NCI-H1092 (cell line): ENCODE measurements around the gene TGFBR3L.
"Not testable (repeated sequence)": the region's sequence is repeated elsewhere in the genome, so short reads cannot be mapped to it uniquely, and the experiment has no call there.

Source experiments
- DNase-seq: peaks from one replicate; lab custom pipeline; 2025; lab: John Stamatoyannopoulos, UW

TGFBR3L gene

DNA sequence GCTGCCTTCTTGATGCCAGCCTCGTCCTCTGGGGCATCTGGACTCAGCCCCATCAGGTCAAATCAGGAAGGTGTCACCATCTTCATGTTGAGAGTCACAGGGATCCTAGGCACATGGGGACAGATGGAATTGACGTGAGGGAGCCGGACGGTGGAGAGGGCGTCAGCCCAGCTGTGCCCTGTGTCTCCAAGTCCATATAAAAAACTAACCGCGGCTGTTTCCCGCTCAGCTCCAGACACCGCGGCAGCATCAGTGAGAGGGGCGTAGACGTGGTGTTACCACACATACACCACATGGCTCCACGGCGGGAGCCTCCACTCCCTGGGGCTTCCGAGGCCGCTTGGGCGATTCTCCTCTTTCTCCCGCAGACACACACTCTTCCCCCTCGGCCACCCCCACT lies 34.8 kb upstream of the TGFBR3L start:
- DNase-seq: no peak

DNA sequence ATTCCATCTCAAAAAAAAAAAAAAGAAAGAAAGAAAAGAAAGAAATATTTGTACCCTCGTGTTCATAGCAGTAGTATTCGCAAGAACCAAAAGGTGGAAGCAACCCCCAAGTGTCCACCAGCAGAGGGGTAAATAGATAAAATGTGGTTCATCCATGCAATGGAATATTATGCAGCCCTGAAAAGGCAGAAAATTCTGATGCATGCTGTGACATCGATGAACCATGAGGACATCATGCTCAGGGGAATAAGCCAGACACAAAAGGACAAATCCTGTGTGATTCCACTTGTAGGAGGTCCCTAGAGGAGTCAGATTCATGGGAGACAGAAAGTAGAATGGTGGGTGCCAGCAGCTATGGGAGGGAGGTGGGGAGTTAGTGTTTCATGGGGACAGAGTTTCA lies 32.7 kb upstream of the TGFBR3L start:
- DNase-seq: no peak

DNA sequence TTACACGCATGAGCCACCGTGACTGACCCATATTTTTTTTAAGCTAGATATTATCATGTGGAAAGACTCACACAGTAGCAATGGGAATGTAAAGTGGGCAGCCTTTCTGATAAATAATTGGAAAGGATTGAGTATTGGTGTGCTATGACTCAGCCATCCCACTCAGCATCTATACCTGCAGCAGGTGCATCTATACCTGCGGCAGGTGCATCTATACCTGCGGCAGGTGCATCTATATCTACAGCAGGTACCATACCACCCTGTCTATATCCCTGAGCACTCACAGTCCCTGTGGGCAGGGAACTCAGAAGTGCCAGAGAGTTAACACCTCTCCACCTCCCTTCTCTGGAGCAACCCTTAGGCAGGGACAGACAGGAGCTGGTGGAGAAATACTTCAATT lies 31.5 kb upstream of the TGFBR3L start:
- DNase-seq: no peak

DNA sequence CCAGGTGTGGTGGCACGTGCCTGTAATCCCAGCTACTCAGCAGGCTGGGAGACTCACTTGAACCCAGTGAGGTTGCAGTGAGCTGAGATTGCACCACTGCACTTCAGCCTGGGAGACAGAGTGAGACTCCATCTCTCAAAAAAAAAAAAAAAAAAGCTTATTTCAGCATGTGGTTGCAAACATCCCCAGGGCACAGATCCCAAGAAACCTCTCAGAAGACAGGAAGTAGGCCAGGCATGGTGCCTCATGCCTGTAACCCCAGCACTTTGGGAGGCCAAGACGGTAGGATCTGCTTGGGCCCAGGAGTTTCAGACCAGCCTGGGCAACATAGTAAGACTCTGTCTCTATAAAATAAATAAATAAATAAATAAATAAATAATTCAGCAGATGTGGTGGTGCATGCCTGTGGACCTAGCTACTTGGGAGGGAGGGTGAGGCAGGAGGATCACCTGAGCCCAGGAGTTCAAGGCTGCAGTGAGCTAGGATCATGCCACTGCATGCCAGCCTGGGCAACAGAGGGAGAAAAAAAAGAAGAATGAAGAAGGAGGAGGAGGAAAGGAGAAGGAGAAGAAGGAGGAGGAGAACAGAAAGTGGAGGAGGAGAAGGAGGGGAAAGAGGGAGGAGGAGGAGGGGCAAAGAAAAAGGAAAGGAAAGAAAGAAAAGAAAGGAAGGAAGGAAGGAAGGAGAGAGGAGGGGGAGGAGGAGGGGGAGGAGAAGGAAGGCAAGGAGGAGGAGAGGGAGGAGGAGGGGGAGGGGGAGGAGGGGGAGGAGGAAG lies 30.6 kb upstream of the TGFBR3L start:
- no peak for DNase-seq

DNA sequence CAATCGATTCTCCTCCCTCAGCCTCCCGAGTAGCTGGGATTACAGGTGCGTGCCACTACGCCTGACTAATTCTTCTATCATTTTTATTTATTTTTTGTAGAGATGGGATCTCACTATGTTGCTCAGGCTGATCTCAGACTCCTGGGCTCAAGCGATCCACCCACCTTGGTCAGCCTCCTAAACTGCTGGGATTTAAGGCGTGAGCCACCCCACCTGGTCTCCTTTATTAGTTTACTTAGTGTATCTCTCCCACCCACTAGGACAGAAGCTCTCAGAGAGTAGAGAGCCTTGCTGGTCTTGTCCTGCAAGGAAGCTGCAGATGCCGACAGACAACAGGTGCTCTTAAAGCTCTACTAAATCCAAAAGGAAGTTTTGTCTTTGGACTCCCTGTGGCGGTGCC lies 28.8 kb upstream of the TGFBR3L start:
- no peak for DNase-seq

DNA sequence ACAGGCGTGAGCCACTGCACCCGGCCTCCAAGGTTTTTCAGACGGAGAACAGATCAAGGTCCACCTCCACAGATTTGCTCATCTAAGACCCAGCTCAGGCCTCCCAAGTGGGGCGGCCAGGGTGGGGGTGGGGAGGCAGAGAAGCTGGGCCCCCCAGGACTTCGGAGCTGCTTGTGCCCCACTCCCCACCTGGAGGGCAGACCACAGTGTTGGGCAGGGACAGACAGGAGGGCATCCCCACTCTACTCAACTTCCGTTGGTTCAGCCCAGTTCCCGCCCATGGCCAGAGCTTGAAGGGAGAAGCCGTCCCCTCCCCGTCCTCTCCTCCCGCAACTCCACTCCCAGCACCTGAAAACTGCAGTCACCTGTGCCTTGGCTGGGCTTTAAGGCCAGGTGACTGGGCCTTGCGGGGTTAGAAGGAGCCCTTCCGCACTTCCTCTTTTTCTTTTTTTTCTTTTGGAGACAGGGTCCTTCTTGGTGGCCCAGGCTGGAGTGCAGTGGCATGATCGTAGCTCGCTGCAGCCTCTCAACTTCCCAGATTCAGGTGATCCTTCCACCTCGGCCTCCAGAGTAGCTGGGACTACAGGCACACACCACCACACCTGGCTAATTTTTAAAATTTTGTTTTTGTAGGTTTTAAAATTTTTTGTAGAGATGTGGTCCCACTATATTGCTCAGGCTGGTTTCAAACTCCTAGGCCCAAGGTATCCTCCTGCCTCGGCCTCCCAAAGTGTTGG lies 27.1 kb upstream of the TGFBR3L start:
- no peak for DNase-seq

DNA sequence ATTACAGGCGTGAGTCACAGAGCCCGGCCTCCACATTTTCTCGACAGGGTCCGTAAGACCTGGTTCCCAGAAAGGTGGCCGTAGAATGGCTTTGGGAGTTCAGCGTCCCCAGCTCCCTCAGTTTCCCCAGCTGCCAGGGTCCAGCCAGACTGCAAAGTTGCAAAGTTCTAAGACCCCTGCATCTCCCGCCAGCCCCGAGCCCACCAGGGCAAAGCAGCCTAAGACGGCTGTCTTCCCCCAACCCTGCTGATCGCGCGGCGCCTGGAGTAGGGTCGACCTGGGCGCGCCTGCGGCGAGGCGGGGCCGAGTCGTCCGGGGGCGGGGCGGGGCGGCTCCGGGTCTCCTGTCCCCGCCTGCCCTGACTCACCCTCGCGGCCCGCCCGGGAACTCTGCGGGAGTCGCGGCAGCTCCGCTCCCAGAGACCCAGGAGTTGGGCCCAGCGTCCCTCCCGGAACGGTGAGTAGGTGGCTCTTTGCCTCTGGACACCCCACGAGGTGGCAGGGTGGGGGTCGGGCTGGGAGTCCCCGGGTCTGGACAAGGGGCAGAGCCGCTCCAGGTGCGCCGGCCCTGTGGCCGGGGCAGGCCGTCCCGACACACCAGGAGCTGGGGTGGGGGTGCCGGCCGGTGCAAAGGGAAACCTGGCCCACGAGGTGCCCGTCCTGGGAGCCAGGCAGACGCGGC lies 26.3 kb upstream of the TGFBR3L start, which contains the start of gene LRRC8E:
Gene LRRC8E (plus strand): TSS at position 366 of the 681 bp plus-strand sequence. CDS start 7,094 bp downstream, outside the sequence.
- DNase-seq: no peak

DNA sequence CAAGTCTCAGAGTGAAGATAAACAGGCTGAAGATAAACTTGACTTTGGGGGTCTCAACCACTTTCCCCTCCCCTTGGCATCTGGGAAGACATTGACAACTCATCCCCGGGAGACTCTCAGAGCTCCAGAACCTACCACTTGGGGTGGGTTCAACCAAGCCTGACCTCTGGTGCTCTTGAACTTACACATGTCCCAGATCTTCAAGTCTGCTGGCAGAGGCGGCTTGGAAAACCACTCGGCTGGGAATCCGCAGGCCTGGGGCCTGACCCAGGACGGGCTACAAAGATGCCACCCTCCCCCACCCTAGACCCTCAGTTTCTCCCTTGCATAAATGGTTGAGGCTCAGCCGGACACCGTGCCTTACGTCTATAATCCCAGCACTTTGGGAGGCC lies 25.8 kb upstream of the TGFBR3L start:
- DNase-seq: no peak

DNA sequence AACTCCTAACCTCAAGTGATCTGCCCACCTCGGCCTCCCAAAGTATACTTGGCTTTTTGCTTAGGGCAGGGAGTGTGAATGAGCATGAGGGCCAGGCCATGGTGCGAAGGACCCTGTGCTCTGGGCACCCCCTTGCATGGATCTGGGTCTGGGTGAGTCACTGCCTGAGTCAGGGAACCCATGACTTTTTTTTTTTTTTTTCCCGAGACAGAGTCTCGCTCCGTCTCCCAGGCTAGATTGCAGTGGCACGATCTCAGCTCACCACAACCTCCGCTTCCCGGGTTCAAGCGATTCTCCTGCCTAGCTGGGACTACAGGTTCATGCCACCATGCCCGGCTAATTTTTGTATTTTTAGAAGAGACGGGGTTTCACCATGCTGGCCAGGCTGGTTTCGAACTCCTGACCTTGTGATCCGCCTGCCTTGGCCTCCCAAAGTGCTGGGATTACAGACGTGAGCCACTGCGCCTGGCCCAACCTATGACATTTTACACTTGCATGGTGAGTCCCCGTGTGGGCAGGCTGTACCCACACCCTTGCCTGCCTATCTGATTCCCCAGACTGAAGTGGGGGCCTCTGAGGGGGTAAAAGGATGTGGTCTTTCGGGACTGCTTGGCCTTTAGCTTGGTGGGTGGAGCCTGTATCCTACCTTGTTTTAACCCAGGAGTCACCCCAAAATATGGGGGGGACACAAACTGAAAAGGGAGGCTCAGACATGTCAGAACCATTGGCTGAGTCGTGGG lies 21.1 kb upstream of the TGFBR3L start:
- DNase-seq: not testable (repeated sequence)

DNA sequence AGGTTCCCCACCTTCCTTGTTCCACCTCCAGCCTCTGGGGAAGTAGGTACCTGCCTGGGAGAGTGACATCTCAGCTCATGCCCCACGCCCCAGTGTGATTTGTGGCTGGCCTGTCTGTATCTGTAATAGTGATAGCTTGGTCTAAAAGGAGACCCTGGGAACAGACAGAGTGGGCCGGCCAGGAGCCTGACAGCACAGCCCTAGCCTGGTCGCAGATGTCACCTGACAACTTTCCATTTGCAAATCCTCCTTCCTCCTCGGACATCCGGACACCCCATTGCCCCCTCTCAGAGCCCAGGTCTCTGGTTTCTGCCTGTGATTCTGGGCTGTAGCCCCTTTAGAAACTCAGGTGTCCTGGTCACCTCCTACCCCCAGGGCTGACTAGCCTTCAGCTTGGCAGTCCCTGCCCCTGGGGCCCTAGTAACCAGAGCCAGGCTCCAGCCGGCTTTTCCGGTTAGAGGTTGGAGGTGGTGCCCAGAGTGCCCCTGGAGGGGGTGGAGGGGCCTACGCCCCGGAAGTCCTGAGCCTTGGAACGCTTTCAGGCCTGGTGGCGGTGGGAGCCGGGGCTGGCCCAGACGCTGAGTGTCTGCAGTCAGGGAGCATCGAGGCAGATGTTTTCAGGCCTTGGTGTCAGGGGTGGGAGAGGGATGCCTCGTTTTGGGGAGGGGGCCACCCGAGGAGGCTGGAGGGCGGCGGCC lies 19.9 kb upstream of the TGFBR3L start:
- DNase-seq: no peak

DNA sequence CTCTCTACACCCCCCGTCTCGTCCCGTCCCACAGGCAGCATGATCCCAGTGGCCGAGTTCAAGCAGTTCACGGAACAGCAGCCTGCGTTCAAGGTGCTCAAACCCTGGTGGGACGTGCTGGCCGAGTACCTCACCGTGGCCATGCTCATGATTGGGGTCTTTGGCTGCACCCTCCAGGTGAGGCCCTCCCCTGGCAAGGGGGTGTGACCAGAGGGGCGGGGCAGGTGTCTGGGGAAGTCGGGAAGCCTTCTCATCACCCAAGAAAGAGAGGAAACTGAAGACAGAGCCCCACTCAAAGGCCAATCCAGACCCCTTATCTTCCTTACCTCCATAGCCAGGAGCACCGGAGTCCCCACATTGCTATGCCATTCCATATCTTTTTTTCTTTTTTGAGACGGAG lies 19.1 kb upstream of the TGFBR3L start:
- DNase-seq: no peak

DNA sequence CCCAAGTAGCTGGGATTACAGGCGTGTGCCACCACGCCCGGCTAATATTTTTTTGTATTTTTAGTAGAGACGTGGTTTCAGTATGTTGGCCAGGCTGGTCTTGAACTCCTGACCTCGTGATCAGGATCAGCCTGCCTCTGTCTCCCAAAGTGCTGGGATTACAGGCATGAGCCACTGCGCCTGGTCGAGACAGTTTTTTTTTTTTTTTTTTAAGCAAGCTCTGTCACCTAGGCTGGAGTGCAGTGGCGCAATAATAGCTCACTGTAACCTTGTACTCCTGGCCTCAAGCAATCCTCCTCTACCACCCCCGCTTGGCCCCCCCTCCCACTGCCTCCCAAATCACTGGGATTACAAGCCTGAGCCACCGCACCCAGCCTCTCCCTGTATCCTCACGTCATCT lies 17.3 kb upstream of the TGFBR3L start:
- DNase-seq: no peak

DNA sequence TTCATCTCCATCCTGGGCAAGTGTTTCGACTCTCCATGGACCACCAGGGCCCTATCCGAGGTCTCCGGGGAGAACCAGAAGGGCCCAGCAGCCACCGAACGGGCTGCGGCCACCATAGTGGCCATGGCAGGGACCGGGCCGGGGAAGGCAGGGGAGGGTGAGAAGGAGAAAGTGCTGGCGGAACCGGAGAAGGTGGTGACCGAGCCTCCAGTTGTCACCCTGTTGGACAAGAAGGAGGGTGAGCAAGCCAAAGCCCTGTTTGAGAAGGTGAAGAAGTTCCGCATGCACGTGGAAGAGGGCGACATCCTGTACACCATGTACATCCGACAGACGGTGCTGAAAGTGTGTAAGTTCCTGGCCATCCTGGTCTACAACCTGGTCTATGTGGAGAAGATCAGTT lies 15.7 kb upstream of the TGFBR3L start:
- no peak for DNase-seq

DNA sequence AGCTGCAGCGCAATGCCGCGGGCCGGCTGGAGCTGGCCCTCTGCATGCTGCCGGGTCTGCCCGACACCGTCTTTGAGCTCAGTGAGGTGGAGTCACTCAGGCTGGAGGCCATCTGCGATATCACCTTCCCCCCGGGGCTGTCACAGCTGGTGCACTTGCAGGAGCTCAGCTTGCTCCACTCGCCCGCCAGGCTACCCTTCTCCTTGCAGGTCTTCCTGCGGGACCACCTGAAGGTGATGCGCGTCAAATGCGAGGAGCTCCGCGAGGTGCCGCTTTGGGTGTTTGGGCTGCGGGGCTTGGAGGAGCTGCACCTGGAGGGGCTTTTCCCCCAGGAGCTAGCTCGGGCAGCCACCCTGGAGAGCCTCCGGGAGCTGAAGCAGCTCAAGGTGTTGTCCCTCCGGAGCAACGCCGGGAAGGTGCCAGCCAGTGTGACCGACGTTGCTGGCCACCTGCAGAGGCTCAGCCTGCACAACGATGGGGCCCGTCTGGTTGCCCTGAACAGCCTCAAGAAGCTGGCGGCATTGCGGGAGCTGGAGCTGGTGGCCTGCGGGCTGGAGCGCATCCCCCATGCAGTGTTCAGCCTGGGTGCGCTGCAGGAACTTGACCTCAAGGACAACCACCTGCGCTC lies 14.8 kb upstream of the TGFBR3L start:
- no peak for DNase-seq

DNA sequence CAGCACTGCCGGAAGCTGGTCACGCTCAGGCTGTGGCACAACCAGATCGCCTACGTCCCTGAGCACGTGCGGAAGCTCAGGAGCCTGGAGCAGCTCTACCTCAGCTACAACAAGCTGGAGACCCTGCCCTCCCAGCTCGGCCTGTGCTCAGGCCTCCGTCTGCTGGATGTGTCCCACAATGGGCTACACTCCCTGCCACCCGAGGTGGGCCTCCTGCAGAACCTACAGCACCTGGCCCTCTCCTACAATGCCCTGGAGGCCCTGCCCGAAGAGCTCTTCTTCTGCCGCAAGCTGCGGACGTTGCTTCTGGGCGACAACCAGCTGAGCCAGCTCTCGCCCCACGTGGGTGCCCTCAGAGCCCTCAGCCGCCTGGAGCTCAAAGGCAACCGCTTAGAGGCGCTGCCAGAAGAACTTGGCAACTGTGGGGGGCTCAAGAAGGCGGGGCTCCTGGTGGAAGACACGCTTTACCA lies 14.2 kb upstream of the TGFBR3L start:
- DNase-seq: no peak

DNA sequence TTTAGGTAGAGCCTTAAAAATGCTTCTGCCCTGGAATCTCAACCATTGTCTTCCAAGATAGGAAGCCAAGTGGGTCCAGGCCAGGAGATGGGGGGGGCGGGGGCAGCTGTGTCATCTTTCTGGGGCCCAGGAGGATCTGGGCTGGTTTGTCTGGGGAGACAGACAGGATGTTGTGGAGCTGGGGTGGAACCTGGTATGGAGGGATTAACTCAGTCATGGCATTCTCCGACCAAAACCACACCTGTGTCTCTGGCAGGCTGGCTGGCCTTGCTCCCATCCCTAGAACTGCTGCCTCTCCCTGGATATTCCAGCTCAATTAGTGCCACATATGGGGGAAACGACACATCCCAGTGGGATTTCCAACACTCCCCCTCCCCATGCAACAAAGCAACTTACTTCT lies 13.7 kb upstream of the TGFBR3L start:
- no peak for DNase-seq

DNA sequence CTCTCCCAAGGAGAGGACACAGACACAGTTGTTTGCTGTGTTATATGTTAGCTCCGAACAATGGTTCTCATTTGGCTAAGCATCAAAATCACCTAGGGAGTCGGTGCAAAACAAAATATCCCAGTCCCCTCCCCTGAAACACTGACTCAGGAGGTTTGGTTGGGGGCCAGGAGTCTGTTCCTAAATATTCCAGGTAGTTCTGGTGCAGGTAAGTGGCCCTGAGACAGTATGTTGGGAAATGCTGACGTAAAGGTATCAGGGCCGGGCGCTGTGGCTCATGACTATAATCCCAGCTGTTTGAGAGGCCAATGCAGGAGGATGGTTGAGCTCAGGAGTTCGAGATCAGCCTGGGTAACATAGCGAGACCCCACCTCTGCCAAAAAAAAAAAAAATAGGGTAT lies 13.3 kb upstream of the TGFBR3L start:
- no peak for DNase-seq

DNA sequence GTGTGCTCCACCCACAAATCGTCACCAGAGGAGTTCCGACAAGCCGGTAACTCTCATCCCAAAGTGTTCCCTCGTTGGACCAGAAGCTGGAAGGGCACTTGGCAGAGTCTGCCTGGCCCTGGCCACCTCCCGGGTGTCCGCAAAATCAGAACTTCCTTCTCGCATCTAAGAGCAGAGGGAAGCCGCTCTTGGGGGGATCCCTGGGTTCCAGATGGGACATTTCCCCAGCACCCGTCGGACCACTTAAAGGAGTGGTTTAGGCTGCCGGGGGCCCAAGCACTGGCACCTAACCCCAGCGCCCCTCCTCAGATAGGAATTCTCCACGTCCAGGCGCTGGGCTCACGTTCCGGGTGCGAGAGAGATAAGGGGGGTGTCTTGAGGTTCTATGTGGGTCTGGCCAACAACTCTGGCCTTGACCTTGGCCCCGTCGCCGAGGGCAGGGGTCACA lies 11.8 kb upstream of the TGFBR3L start:
- no peak for DNase-seq

DNA sequence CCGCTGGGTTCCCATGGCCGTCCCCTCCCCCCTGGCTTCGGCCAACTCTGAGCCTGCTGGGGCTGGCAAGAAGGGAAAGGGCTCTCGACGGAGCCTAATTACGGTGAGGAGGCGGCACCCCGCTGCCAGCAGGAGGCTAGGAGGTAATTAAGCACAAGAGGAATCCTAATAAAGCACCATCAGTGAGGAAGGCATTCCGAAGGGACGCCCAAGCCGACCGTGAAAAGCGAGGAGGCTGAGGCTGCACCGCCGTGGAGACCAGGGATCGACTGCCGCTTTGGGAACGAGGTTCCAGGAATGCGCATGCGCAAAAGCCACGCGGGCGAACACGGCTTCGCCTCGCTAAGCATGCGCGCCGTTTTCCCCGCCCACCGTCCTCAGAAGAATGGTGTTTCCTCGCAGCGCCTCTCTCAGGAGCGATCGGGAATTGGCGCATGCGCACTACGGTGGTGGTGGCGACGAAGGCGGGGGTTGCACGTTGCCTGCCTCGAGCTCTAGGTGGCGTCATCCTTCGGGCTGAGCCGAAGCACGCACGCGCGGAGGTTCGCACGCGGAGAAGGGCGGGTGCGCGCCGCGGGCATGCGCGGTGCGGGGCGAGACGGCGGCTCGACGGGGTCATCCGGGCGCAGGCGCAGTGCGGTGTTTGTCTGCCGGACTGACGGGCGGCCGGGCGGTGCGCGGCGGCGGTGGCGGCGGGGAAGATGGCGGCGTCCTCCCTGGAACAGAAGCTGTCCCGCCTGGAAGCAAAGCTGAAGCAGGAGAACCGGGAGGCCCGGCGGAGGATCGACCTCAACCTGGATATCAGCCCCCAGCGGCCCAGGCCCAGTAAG lies 11.2 kb upstream of the TGFBR3L start, which contains the start of gene MAP2K7:
Gene MAP2K7 (plus strand): TSS at position 634 of the 830 bp plus-strand sequence. CDS start 68 bp downstream, at position 702.
- peak; percentile 99 for DNase-seq
